ENCODE measurements around the gene POLR3A.

GRCh38 chr10:77984986-77985385 lies 44.3 kb downstream of the POLR3A start:
- TF ChIP-seq CTCF (IDR thresholded peaks at IDR 0.05) (no peak), EZH2 (IDR thresholded peaks at IDR 0.05; ENCODE audit: borderline replicate concordance, insufficient read depth, low read depth, low read length, poor library complexity, severe bottlenecking) (no peak)

Measured in B cell (primary cell).